HCT116 (cell line): ENCODE results near the gene RELB. TPM values are rescaled to one million over a fixed set of nuclear protein-coding genes. Genes with fewer than 3 reads are reported as not detected.

Experiments used
- ATAC-seq: fragments of 200-7000 bp; cut with Tn5 transposase; 2 replicates; pipeline ENCODE4 v1.9.1; 2020; ENCODE audit warnings: mild to moderate bottlenecking, moderate library complexity
- BruUV-seq: library from RNA; stranded (reverse); fragments of 400-500 nt; replicated peaks from 2 replicates; lab custom pipeline; 2021; lab: Mats Ljungman, UMichigan
- CTCF ChIA-PET: fragments of 300-600 bp; sonication (Branson Sonifier 250); formaldehyde crosslinking; loops from one replicate; lab custom pipeline; 2021; ENCODE audit warnings: antibody characterized with exemption; lab: Charles Lee
- POLR2A ChIA-PET: fragments of 300-600, 350-600 bp; sonication (Branson Sonifier 250); formaldehyde crosslinking; loops from one replicate; lab custom pipeline; 2021; ENCODE audit warnings: antibody characterized with exemption; lab: Charles Lee
- RAD21 ChIA-PET, 2 experiments: fragments of 300-600 bp; sonication (Branson Sonifier 250); formaldehyde crosslinking; loops; one replicate each; lab custom pipeline; 2023; ENCODE audit warnings: low total read pairs in 2 of 2; ENCODE audit not compliant: uncharacterized antibody in 2 of 2, unreplicated experiment in 2 of 2, low non-redundant PET in 1 of 2; lab: Charles Lee
- DNase-seq: peaks from one replicate; pipeline ENCODE4 v3.0.0-alpha.2; 2010; ENCODE audit warnings: low read depth, low spot score
- H2AFZ ChIP-seq: fragments of 200-600 bp; shearing (Covaris generic), sonication (generic); 2 replicates; pipeline ENCODE4 v1.6.1; 2017; ENCODE audit warnings: low read depth, mixed run types, mixed read lengths, antibody characterized with exemption, low read length; ENCODE audit not compliant: poor library complexity, severe bottlenecking
- H3K27ac ChIP-seq: 2 replicates; pipeline ENCODE4 v1.5.1; 2012; ENCODE audit warnings: low read depth, low read length
- H3K27me3 ChIP-seq: fragments of 200-600 bp; sonication (generic); 2 replicates; pipeline ENCODE4 v1.6.1; 2016; ENCODE audit warnings: mixed run types, low read length, mixed read lengths; ENCODE audit not compliant: insufficient read depth
- H3K36me3 ChIP-seq, 2 experiments: fragments of 200-500 bp in 1 of 2; fragments of 200-600 bp in 1 of 2; sonication (Bioruptor generic) in 1 of 2; sonication (generic) in 1 of 2; 2 replicates each; pipeline versions ENCODE4 v1.5.1 to v1.6.1; 2014 to 2016; ENCODE audit warnings: low read length in 2 of 2, inconsistent platforms in 1 of 2, mixed read lengths in 1 of 2, mixed run types in 1 of 2; ENCODE audit not compliant: insufficient read depth in 2 of 2, control insufficient read depth in 1 of 2
- H3K4me1 ChIP-seq, 2 experiments: fragments of 200-600 bp in 1 of 2; sonication (generic) in 1 of 2; 2 replicates each; pipeline versions ENCODE4 v1.5.1 to v1.6.1; 2012 to 2017; ENCODE audit warnings: low read length in 2 of 2, inconsistent platforms in 1 of 2, mild to moderate bottlenecking in 1 of 2, mixed read lengths in 1 of 2, mixed run types in 1 of 2, moderate library complexity in 1 of 2; ENCODE audit not compliant: insufficient read depth in 2 of 2, control insufficient read depth in 1 of 2
- H3K4me2 ChIP-seq: fragments of 200-600 bp; sonication (generic); 2 replicates; pipeline ENCODE4 v1.6.1; 2017; ENCODE audit warnings: mixed run types, low read length, mixed read lengths
- H3K4me3 ChIP-seq, 2 experiments: fragments of 200-600 bp in 1 of 2; sonication (generic) in 1 of 2; replicated peaks in 1 of 2; 2 replicates each; pipeline ENCODE4 v1.5.1; 2011 to 2016; ENCODE audit warnings: low read length in 2 of 2, control low read depth in 1 of 2, low read depth in 1 of 2, mild to moderate bottlenecking in 1 of 2, mixed read lengths in 1 of 2, mixed run types in 1 of 2
- H3K79me2 ChIP-seq: fragments of 200-600 bp; sonication (generic); 2 replicates; pipeline ENCODE4 v1.6.1; 2017; ENCODE audit warnings: mild to moderate bottlenecking, mixed run types, low read length, moderate library complexity, mixed read lengths; ENCODE audit not compliant: insufficient read depth
- H3K9ac ChIP-seq: fragments of 200-600 bp; sonication (generic); 2 replicates; pipeline ENCODE4 v1.6.1; 2016; ENCODE audit warnings: low read length, mixed read lengths
- H3K9me2 ChIP-seq: fragments of 200-600 bp; sonication (generic), shearing (Covaris generic); 2 replicates; pipeline ENCODE4 v1.6.1; 2017; ENCODE audit warnings: mixed run types, mild to moderate bottlenecking, moderate library complexity; ENCODE audit not compliant: insufficient read depth
- H3K9me3 ChIP-seq, 2 experiments: fragments of 200-500 bp in 1 of 2; fragments of 200-600 bp in 1 of 2; sonication (Bioruptor generic) in 1 of 2; sonication (generic) in 1 of 2; 2 replicates each; pipeline ENCODE4 v1.6.1; 2014 to 2017; ENCODE audit warnings: low read length in 2 of 2, mixed read lengths in 2 of 2, inconsistent platforms in 1 of 2, low read depth in 1 of 2, mild to moderate bottlenecking in 1 of 2, mixed run types in 1 of 2, moderate library complexity in 1 of 2; ENCODE audit not compliant: control insufficient read depth in 1 of 2, insufficient read depth in 1 of 2
- H4K20me1 ChIP-seq: fragments of 200-600 bp; sonication (generic), shearing (Covaris generic); 2 replicates; pipeline ENCODE4 v1.6.1; 2017; ENCODE audit warnings: mixed run types, mild to moderate bottlenecking, moderate library complexity; ENCODE audit not compliant: insufficient read depth
- CEBPB ChIP-seq: IDR thresholded peaks from 2 replicates; pipeline ENCODE4 v1.6.1; 2012; ENCODE audit warnings: low read depth
- EGR1 ChIP-seq: IDR thresholded peaks from 2 replicates; pipeline ENCODE4 v1.6.1; 2012; ENCODE audit warnings: low read depth
- ELF1 ChIP-seq: IDR thresholded peaks from 2 replicates; pipeline ENCODE4 v1.6.1; 2012; ENCODE audit warnings: low read depth, borderline replicate concordance
- EZH2 ChIP-seq: fragments of 200-600 bp; sonication (generic); IDR thresholded peaks from 2 replicates; pipeline ENCODE4 v1.6.1; 2017; ENCODE audit warnings: antibody characterized with exemption, mixed run types
- EZH2phosphoT487 ChIP-seq: fragments of 200-600 bp; IDR thresholded peaks from 2 replicates; pipeline ENCODE4 v1.6.1; 2018; ENCODE audit warnings: antibody characterized with exemption, borderline replicate concordance
- FOSL1 ChIP-seq: IDR thresholded peaks from 2 replicates; pipeline ENCODE4 v1.6.1; 2012; ENCODE audit warnings: low read depth
- JUND ChIP-seq: IDR thresholded peaks from 2 replicates; pipeline ENCODE4 v1.6.1; 2012
- POLR2A ChIP-seq: IDR thresholded peaks from 2 replicates; pipeline ENCODE4 v1.7.0; 2011; ENCODE audit warnings: borderline replicate concordance; ENCODE audit not compliant: insufficient read depth, insufficient read length; ENCODE audit errors: extremely low read depth
- POLR2AphosphoS5 ChIP-seq: IDR thresholded peaks from 2 replicates; pipeline ENCODE4 v1.6.1; 2011; ENCODE audit warnings: mild to moderate bottlenecking, low read depth, low read length, moderate library complexity
- RAD21 ChIP-seq: IDR thresholded peaks from 2 replicates; pipeline ENCODE4 v1.6.1; 2012; ENCODE audit warnings: low read depth, mild to moderate bottlenecking
- SIN3A ChIP-seq: IDR thresholded peaks from 2 replicates; pipeline ENCODE4 v1.6.1; 2012; ENCODE audit warnings: low read depth
- SP1 ChIP-seq: IDR thresholded peaks from 2 replicates; pipeline ENCODE4 v1.6.1; 2012; ENCODE audit warnings: low read depth
- SRF ChIP-seq: IDR thresholded peaks from 2 replicates; pipeline ENCODE4 v1.6.1; 2012; ENCODE audit warnings: low read depth
- TCF7L2 ChIP-seq: IDR thresholded peaks from 2 replicates; pipeline ENCODE4 v1.7.0; 2011; ENCODE audit warnings: borderline replicate concordance, inconsistent platforms; ENCODE audit not compliant: insufficient read depth, insufficient read length; ENCODE audit errors: extremely low read depth
- ZBTB33 ChIP-seq: IDR thresholded peaks from 2 replicates; pipeline ENCODE4 v1.6.1; 2011; ENCODE audit warnings: mild to moderate bottlenecking, low read length, moderate library complexity; ENCODE audit not compliant: insufficient replicate concordance; ENCODE audit errors: extremely low read depth
- ZFX ChIP-seq: fragments of 450-650 bp; IDR thresholded peaks from 2 replicates; pipeline ENCODE4 v1.6.1; 2017
- ZNF274 ChIP-seq: fragments of 200-500 bp; sonication (Bioruptor generic); IDR thresholded peaks from 2 replicates; pipeline ENCODE4 v1.6.1; 2014; ENCODE audit warnings: mild to moderate bottlenecking, low read depth, low read length, inconsistent platforms
- intact Hi-C: fragments of 100-400 bp; cut with micrococcal nuclease; formaldehyde crosslinking; loops from 2 replicates; pipeline ENCODE4 v1.10.0; 2022
- total RNA-seq: library from RNA; stranded (reverse); gene quantifications from one replicate; pipeline ENCODE4 v1.2.1, GENCODE V29; 2021; ENCODE audit not compliant: unreplicated experiment
- TF ChIP-seq, protein P1 (sequence below): IDR thresholded peaks from 2 replicates; pipeline ENCODE4 v1.6.1; 2012
- TF ChIP-seq, protein P2 (sequence below), 3 experiments: fragments of 200-600 bp in 1 of 3; sonication (generic) in 1 of 3; IDR thresholded peaks in 2 of 3; conservative IDR thresholded peaks in 1 of 3; 2 replicates each; pipeline ENCODE4 v1.5.1; 2012 to 2017; ENCODE audit warnings: low read depth in 2 of 3, low read length in 2 of 3, antibody characterized with exemption in 1 of 3, borderline replicate concordance in 1 of 3, control low read depth in 1 of 3, mild to moderate bottlenecking in 1 of 3, mixed read lengths in 1 of 3, mixed run types in 1 of 3, moderate library complexity in 1 of 3; ENCODE audit not compliant: insufficient read depth in 1 of 3

The RELB gene
- total RNA-seq, 1 experiment from 2014 or later: 12.9 TPM

DNA sequence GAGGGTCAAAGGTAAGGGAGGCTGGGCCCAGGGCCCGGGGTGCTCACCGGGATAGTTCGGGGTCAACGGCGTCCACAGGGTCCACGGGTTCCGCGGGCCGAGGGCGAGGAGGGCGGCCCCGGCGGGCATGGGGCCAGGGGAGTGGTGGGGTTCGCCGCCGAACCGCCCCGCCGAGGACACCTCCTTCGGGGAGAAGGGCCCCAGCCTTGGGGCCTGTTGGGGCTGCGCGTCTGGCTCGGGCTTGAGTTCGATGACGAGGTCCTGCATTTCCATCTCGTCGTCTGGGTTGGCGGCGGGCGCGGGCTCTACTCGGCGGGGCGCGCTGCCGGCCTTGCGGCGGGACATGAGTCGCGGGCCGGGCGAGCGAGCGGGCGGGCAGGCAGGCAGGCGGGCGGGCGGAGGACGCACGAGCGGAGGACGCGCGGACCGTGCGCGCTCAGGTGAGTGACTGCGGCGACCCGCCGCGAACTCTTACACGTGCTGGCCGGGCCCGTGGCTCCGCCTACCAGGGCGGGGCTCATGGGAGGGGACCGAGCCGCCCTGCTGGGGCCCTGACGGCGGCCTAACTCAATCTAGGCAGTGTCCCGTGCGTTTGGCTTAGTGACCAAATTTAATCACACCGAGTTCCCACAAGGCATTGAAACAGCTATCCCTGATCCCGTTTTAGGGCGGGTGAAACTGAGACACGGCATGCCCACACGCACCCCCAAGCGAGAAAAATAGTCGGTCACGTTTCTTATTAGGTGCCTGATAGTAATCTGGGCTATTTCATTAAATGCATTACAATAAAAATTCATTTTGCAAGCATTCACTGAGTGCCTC, 75.0 kb downstream of the RELB start, which contains the start of gene ZNF296 (continued):
- TF ChIP-seq EZH2 (no peak), RAD21 (no peak), FOSL1 (no peak), ELF1 (no peak)
- TF ChIP-seq, protein P1, sequence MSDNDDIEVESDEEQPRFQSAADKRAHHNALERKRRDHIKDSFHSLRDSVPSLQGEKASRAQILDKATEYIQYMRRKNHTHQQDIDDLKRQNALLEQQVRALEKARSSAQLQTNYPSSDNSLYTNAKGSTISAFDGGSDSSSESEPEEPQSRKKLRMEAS: peak; percentile 96

DNA sequence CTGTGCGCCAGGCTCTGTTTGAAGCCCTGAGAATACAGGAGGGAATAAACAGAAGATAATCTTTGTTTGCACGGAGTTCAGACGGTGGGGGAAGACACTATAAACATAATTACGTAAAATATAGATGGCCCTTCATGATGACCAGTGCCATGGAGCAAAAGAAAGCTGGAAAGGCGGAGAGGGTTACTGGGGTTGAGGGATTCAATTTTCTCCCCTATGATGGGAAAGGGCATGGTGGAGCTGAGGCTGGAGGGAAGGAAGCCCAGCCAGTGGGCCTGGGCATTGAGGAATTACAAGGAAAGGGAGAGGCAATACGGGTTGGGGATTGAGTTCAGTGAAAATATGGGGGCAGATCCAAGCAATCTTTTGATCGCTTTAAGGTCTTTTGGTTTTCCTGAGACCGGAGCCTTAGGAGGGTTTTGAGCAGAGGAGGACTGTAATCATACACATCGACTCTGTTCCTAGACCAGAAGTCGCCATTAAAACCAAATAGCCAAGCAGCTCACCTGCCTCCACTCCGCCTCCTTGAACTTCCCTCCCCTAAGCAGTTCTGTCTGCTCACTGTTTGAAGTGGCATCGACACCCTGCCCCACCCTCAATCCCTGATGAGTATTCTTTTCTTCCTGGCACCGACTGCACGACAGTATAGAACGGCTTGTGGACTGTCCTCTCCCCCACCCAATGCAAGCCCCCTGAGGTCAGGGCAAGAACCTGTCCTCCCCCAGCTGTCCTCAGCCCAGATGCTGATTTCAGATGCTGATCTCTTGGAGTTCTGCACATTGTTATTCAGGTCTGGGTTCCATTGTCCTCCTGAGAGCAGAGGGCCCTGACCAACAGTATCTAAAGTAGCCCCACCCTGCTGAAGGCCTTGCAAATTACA, 75.8 kb downstream of the RELB start:
- POLR2A ChIA-PET: interaction anchor here (0.9 kb wide), 1 partner anchor 14 kb away, joined by 3 read pairs; no protein-coding TSS in a partner anchor
- H3K36me3 ChIP-seq: peaks cover 0 to 6% of the 10 kb centered on the region in 2 experiments; a peak in 1 of 4 replicates
- peak overlapping the region; percentile 95 for H3K9ac ChIP-seq
- peak overlapping the region; percentile 87 to 93 for H3K4me3 ChIP-seq
- ATAC-seq (no peak), DNase-seq (no peak)
- H2AFZ ChIP-seq: peak overlapping the region; percentile 77
- H3K27me3 ChIP-seq: no peaks in the 10 kb centered on the region
- no peaks in the 10 kb centered on the region for H3K9me2 ChIP-seq
- H3K27ac ChIP-seq: peak overlapping the region; percentile 83
- peak overlapping the region; percentile 94 for H3K4me2 ChIP-seq
- peaks cover 53% of the 10 kb centered on the region for H3K79me2 ChIP-seq
- peaks cover 31 to 45% of the 10 kb centered on the region in 2 experiments for H3K4me1 ChIP-seq
- CTCF ChIA-PET: interaction anchor here (1.3 to 1.7 kb wide), 2 partner anchors 15 to 17 kb away, joined by 3 to 5 read pairs; no protein-coding TSS in a partner anchor
- no peak for TF ChIP-seq JUND
- no peak for TF ChIP-seq SP1
- TF ChIP-seq, protein P2, sequence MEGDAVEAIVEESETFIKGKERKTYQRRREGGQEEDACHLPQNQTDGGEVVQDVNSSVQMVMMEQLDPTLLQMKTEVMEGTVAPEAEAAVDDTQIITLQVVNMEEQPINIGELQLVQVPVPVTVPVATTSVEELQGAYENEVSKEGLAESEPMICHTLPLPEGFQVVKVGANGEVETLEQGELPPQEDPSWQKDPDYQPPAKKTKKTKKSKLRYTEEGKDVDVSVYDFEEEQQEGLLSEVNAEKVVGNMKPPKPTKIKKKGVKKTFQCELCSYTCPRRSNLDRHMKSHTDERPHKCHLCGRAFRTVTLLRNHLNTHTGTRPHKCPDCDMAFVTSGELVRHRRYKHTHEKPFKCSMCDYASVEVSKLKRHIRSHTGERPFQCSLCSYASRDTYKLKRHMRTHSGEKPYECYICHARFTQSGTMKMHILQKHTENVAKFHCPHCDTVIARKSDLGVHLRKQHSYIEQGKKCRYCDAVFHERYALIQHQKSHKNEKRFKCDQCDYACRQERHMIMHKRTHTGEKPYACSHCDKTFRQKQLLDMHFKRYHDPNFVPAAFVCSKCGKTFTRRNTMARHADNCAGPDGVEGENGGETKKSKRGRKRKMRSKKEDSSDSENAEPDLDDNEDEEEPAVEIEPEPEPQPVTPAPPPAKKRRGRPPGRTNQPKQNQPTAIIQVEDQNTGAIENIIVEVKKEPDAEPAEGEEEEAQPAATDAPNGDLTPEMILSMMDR (IDR thresholded peaks at IDR 0.05 in 2 of 3, conservative IDR thresholded peaks at IDR 0.05 in 1 of 3; ENCODE audit: borderline replicate concordance in 1 of 3, insufficient read depth in 1 of 3, low read depth in 2 of 3, low read length in 2 of 3): no peak
- no peak for TF ChIP-seq EZH2phosphoT487
- TF ChIP-seq POLR2A: no peak
- TF ChIP-seq CEBPB: no peak
- no peak for TF ChIP-seq ZNF274
- no peak for TF ChIP-seq SIN3A
- no peak for TF ChIP-seq POLR2AphosphoS5
- no peak for TF ChIP-seq EGR1
- TF ChIP-seq EZH2: no peak
- no peak for TF ChIP-seq ELF1
- no peak for TF ChIP-seq SRF
- no peak for TF ChIP-seq ZBTB33
- no peak for TF ChIP-seq ZFX
- no peak for TF ChIP-seq TCF7L2
- TF ChIP-seq, protein P1: no peak
- no peaks in the 10 kb centered on the region for H3K9me3 ChIP-seq
- no peaks in the 10 kb centered on the region for H4K20me1 ChIP-seq
- intact Hi-C loops: loop anchor here (5.0 kb wide), 1 partner anchor 260 kb away; no protein-coding TSS in a partner anchor
- RAD21 ChIA-PET: no interaction called here
- no TSS peak for BruUV-seq
